Kidney epithelial cell (primary cell): ENCODE measurements around the gene MCU. TPM values are rescaled to one million over a fixed set of nuclear protein-coding genes. Genes with fewer than 3 reads are reported as not detected.
"Not testable (repeated sequence)": the region's sequence is repeated elsewhere in the genome, so short reads cannot be mapped to it uniquely, and the experiment has no call there.

Experiments
- DNase-seq: peaks from one replicate; pipeline ENCODE4 v3.0.0-alpha.2; 2010; ENCODE audit warnings: low read depth
- H3K27me3 ChIP-seq: 2 replicates; pipeline ENCODE4 v1.6.0; 2011; ENCODE audit warnings: low read length; ENCODE audit not compliant: control insufficient read depth, insufficient read depth
- H3K36me3 ChIP-seq: 2 replicates; pipeline ENCODE4 v1.5.1; 2011; ENCODE audit warnings: low read length; ENCODE audit not compliant: control insufficient read depth, insufficient read depth
- H3K4me3 ChIP-seq: 2 replicates; pipeline ENCODE4 v1.5.1; 2011; ENCODE audit warnings: low read depth, mild to moderate bottlenecking, control low read depth, low read length
- total RNA-seq: library from RNA; depleted of rRNA; stranded (reverse); fragments of >200 nt; gene quantifications from 2 replicates; pipeline ENCODE4 v1.2.3, GENCODE V29; 2015
- TF ChIP-seq, protein P1 (sequence below): IDR thresholded peaks from 2 replicates; pipeline ENCODE4 v1.5.1; 2011; ENCODE audit warnings: mild to moderate bottlenecking, moderate library complexity, low read length, control low read depth, inconsistent platforms; ENCODE audit not compliant: insufficient read depth, poor library complexity, severe bottlenecking

Gene MCU
- total RNA-seq, 1 donor from 2014 or later, result 15.4 TPM

DNA sequence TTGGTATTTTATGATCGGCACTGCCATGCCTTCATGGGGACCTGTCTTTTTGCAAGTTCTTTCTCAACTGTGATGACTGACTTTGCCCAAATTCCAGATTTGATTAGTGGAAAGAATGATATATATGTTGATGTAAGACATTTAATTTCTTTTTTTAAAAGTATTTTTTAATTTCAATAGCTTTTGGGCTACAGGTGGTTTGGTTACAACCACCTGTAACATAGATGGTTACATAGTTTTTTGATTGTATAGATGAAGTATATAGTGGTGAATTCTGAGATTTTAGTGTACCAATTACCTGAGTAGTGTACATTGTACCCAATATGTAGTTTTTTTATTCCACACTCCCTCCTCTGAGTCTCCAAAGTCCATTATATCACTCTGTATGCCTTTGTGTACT is 69.6 kb downstream of the MCU start:
- no peaks in the 10 kb centered on the region for H3K27me3 ChIP-seq
- TF ChIP-seq, protein P1, sequence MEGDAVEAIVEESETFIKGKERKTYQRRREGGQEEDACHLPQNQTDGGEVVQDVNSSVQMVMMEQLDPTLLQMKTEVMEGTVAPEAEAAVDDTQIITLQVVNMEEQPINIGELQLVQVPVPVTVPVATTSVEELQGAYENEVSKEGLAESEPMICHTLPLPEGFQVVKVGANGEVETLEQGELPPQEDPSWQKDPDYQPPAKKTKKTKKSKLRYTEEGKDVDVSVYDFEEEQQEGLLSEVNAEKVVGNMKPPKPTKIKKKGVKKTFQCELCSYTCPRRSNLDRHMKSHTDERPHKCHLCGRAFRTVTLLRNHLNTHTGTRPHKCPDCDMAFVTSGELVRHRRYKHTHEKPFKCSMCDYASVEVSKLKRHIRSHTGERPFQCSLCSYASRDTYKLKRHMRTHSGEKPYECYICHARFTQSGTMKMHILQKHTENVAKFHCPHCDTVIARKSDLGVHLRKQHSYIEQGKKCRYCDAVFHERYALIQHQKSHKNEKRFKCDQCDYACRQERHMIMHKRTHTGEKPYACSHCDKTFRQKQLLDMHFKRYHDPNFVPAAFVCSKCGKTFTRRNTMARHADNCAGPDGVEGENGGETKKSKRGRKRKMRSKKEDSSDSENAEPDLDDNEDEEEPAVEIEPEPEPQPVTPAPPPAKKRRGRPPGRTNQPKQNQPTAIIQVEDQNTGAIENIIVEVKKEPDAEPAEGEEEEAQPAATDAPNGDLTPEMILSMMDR, result no peak
- no peaks in the 10 kb centered on the region for H3K36me3 ChIP-seq
- no peak for DNase-seq
- H3K4me3 ChIP-seq, result no peak overlapping the region

DNA sequence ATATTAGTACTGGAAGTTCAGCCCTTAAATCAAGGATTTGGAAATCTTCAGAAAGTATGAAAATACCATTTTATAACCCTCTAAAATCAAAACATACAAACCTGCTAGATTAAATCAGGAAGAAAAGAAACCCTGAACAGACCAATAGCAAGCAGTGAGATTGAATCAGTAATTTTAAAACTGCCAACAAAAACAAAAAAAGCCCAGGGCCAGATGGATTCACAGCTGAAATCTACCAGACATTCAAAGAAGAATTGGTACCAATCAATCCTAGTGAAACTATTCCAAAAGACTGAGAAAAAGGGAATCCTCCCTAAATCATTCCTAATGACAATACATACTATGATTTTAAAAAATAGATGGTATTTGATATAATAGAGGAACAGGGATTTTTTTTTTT is 70.1 kb downstream of the MCU start:
- no peak overlapping the region for H3K4me3 ChIP-seq
- TF ChIP-seq, protein P1, result no peak
- H3K36me3 ChIP-seq, result no peaks in the 10 kb centered on the region
- H3K27me3 ChIP-seq, result no peaks in the 10 kb centered on the region
- no peak for DNase-seq

DNA sequence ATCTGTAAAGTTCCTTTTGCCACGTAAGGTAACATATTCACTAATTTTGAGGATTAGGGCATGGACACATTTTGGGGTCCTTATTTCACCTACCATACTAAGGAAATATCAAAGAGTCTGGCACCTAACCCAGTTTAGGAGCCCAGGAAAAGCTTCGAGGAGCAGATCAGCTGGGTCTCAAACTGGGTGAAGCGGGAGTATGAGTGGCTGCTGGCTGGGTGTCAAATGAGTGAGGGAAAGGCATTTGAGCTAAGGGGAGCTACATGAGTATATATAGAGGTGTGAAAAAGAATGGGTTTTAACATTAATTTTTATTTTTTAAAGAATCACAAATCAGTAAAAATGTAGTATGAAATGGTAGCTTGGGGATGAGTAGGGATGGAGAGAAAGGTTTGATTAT is 71.3 kb downstream of the MCU start:
- DNase-seq, result no peak
- no peaks in the 10 kb centered on the region for H3K27me3 ChIP-seq
- H3K36me3 ChIP-seq, result no peaks in the 10 kb centered on the region
- no peak overlapping the region for H3K4me3 ChIP-seq
- TF ChIP-seq, protein P1, result no peak

DNA sequence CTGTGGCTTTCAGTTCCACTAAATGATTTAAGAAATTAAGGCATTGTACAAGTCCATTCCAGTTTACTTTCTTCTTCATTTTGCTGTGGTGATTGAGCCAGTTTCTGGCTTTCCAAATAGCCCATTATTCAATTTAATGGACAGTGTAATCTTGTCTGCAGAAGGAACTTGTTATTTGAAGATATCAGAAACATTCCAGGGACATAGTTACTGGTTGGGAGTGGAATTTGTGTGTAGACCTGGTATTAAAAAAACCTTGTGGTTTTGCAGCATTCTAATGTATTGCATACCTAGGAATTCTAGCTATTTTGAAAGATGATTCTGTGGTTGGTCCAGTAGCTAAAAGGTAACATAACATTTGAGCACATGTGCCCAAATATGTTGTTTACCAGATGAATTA is 72.2 kb downstream of the MCU start:
- TF ChIP-seq, protein P1, result no peak
- DNase-seq, result peak; percentile 82
- Histone ChIP-seq H3K4me3 (no peak overlapping the region), H3K27me3 (no peaks in the 10 kb centered on the region), H3K36me3 (no peaks in the 10 kb centered on the region)

DNA sequence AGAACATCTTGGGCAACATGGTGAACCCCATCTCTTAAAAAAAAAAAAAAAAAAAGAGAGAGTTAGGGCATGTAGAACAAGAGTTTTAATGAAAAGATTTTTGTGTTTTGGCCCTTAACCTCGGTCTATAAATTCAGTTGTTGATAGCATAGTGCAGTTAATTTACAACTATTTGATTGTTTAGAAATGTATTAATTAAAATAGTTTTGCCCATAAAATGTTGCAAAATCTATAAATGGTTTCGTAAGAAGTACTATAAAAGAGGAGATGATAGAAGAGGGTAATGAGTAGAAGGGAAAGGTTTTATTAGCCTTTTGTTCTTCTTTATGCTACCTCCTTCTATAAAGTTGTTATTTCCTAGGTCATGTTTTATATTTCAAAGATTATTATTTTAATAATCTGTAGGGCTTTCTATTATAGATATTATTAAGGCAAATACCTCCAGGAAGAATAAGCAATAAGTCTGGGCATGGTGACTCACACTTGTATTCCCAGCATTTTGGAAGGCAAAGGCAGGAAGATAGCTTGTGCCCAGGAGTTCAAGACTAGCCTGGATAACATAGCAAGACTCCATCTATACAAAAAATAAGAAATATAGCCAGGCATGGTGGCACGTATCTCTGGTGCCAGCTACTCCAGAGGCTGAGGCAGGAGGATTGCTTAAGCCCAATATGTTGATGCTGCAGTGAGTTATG is 73.3 kb downstream of the MCU start:
- no peak for DNase-seq
- no peaks in the 10 kb centered on the region for H3K36me3 ChIP-seq
- H3K4me3 ChIP-seq, result no peak overlapping the region
- TF ChIP-seq, protein P1, result no peak
- no peaks in the 10 kb centered on the region for H3K27me3 ChIP-seq

DNA sequence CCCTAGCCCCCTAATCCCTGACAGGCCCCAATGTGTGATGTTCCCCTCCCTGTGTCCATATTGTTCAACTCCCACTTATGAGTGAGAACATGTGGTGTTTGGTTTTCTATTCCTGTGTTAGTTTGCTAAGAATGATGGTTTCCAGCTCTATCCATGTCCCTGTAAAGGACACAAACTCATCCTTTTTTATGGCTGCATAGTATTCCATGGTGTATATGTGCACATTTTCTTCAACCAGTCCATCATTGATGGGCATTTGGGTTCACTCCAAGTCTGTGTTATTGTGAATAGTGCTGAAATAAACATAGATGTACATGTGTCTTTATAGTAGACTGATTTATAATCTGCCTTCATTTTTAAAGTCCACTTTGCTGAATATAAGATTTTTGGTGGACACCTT is 79.3 kb downstream of the MCU start:
- not testable (repeated sequence) for DNase-seq, H3K27me3 ChIP-seq, H3K4me3 ChIP-seq, H3K36me3 ChIP-seq
